GM23248 (cell line): ENCODE measurements around the gene RIMBP3C. TPM values are rescaled to one million over a fixed set of nuclear protein-coding genes. Genes with fewer than 3 reads are reported as not detected.
"Not testable (repeated sequence)": the region's sequence is repeated elsewhere in the genome, so short reads cannot be mapped to it uniquely, and the experiment has no call there.

Experiments used
- DNase-seq: peaks from one replicate; pipeline ENCODE4 v3.0.0-alpha.2; 2015
- H2AFZ ChIP-seq: fragments of 200-600 bp; sonication (generic); 2 replicates; pipeline ENCODE4 v1.6.1; 2016; ENCODE audit warnings: antibody characterized with exemption
- H3F3A ChIP-seq: fragments of 200-600 bp; sonication (generic); 2 replicates; pipeline ENCODE4 v1.6.1; 2016; ENCODE audit warnings: mild to moderate bottlenecking, antibody characterized with exemption, mixed run types; ENCODE audit not compliant: insufficient read depth
- H3K27ac ChIP-seq: fragments of 200-600 bp; sonication (generic); 2 replicates; pipeline ENCODE4 v1.5.1; 2016; ENCODE audit warnings: mild to moderate bottlenecking
- H3K27me3 ChIP-seq: fragments of 200-600 bp; sonication (generic); replicated peaks from 2 replicates; pipeline ENCODE4 v1.6.1; 2016; ENCODE audit warnings: mild to moderate bottlenecking; ENCODE audit not compliant: insufficient read depth
- H3K36me3 ChIP-seq: fragments of 200-600 bp; sonication (generic); 2 replicates; pipeline ENCODE4 v1.6.1; 2016; ENCODE audit warnings: low read depth, mild to moderate bottlenecking
- H3K4me1 ChIP-seq: fragments of 200-600 bp; sonication (generic); 2 replicates; pipeline ENCODE4 v1.6.1; 2016; ENCODE audit warnings: mild to moderate bottlenecking; ENCODE audit not compliant: insufficient read depth
- H3K4me2 ChIP-seq: fragments of 200-600 bp; sonication (generic); one replicate; pipeline ENCODE4 v1.6.1; 2016; ENCODE audit warnings: mild to moderate bottlenecking; ENCODE audit not compliant: unreplicated experiment
- H3K4me3 ChIP-seq: fragments of 200-600 bp; sonication (generic); 2 replicates; pipeline ENCODE4 v1.5.1; 2016; ENCODE audit warnings: mild to moderate bottlenecking
- H3K79me2 ChIP-seq: fragments of 200-600 bp; sonication (generic); 2 replicates; pipeline ENCODE4 v1.6.1; 2016; ENCODE audit warnings: mild to moderate bottlenecking; ENCODE audit not compliant: insufficient read depth
- H3K9ac ChIP-seq: fragments of 200-600 bp; sonication (generic); 2 replicates; pipeline ENCODE4 v1.6.1; 2016; ENCODE audit warnings: mild to moderate bottlenecking
- H3K9me2 ChIP-seq: fragments of 200-600 bp; sonication (generic); 2 replicates; pipeline ENCODE4 v1.6.1; 2016; ENCODE audit warnings: mixed run types, mild to moderate bottlenecking, moderate library complexity; ENCODE audit not compliant: insufficient read depth
- H3K9me3 ChIP-seq: fragments of 200-600 bp; sonication (generic); one replicate; pipeline ENCODE4 v1.6.1; 2017; ENCODE audit warnings: low read depth
- H4K20me1 ChIP-seq: fragments of 200-600 bp; sonication (generic); 2 replicates; pipeline ENCODE4 v1.6.0; 2016; ENCODE audit not compliant: insufficient read depth
- EZH2 ChIP-seq: fragments of 200-600 bp; sonication (generic); IDR thresholded peaks from 2 replicates; pipeline ENCODE4 v1.6.1; 2018; ENCODE audit warnings: antibody characterized with exemption, mild to moderate bottlenecking; ENCODE audit not compliant: insufficient read depth, poor library complexity, severe bottlenecking
- EZH2phosphoT487 ChIP-seq: fragments of 200-600 bp; sonication (generic); IDR thresholded peaks from 2 replicates; pipeline ENCODE4 v1.6.1; 2018; ENCODE audit warnings: antibody characterized with exemption, moderate library complexity, mild to moderate bottlenecking, low read depth; ENCODE audit not compliant: insufficient read depth
- WGBS, 2 experiments: methylation state at CpG; one replicate each; pipeline ENCODE4 v1.1.6; 2015 to 2017; ENCODE audit warnings: low lambda C conversion rate in 2 of 2, low coverage in 1 of 2; ENCODE audit errors: missing lambda C conversion rate in 2 of 2; 5-methylcytosine and 5-hydroxymethylcytosine counted together
- in situ Hi-C: fragments of 300-500 bp; cut with MboI; formaldehyde crosslinking; loops from 2 replicates; pipeline ENCODE4 v1.15.0; 2020
- polyA plus RNA-seq: library from polyadenylated mRNA; unstranded; fragments of >200 nt; fragmentation: Nextera tagmentation; extraction: Ambion mirVana; gene quantifications from 2 replicates; pipeline ENCODE4 v1.2.1, GENCODE V29; 2016
- total RNA-seq: library from RNA; depleted of rRNA; stranded (reverse); fragments of >200 nt; shearing (Covaris generic); gene quantifications from 2 replicates; pipeline ENCODE4 v1.2.3, GENCODE V29; 2014

The RIMBP3C gene
- total and polyA plus RNA-seq, 2 experiments from 2014 or later, result 0.22 TPM; not detected in 1

DNA sequence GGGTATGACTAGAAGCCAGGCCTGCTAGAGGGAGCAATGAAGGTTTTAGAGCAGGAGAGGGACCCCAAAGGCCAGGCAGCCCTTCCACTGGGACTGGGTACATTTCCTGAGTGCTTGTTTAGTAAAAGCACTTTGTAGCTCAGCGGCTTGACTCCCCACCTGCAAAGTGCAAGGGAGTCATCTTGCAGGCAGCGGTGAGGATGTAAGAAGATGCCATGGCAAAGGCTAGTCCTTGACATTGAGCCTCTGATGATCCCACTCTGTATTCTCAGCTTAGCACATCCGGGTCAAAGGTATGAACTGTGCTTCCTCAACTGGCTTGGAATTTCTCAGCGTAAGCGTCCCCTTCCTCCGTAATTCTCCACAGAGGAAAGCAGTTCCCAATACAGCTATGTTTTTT, 13.2 kb upstream of the RIMBP3C start:
- Histone ChIP-seq H3K4me1 (peaks cover 7% of the 10 kb centered on the region; the same call in 1 of the 2 replicates), H3K27me3 (no peaks in the 10 kb centered on the region), H3K9me2 (no peaks in the 10 kb centered on the region), H2AFZ (no peak overlapping the region), H3K36me3 (no peaks in the 10 kb centered on the region), H3K4me2 (no peak overlapping the region), H4K20me1 (peaks cover 2% of the 10 kb centered on the region), H3K27ac (no peak overlapping the region), H3K4me3 (no peak overlapping the region), H3K9me3 (no peaks in the 10 kb centered on the region), H3K79me2 (peaks cover 18% of the 10 kb centered on the region), H3F3A (no peaks in the 10 kb centered on the region), H3K9ac (no peak overlapping the region)
- 68 to 71% methylated on average over 6 of the region's 6 CpGs for WGBS, 2 experiments
- no peak for TF ChIP-seq EZH2phosphoT487
- TF ChIP-seq EZH2, result no peak
- no peak for DNase-seq
- in situ Hi-C loops, result loop anchor here (25.0 kb wide), 1 partner anchor 477 kb away; no protein-coding TSS in a partner anchor

DNA sequence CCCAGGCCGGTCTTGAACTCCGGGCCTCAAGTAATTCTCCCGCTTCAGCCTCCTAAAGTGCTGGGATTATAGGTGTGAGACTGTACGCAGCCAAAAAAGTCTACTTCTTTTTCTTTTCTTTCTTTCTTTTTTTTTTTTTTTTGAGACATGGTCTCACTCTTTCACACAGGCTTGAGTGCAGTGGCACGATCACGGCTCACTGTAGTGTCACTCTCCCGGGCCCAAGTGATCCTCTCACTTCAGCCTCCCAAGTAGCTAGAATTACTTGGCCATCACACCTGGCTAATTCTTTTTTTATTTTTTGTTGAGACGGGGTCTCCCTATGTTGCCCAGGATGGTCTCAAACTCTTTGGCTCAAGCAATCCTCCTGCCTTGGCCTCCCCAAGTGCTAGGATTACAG, 12.7 kb upstream of the RIMBP3C start:
- TF ChIP-seq EZH2phosphoT487, result no peak
- H3K79me2 ChIP-seq, result peaks cover 13% of the 10 kb centered on the region
- in situ Hi-C loops, result loop anchor here (25.0 kb wide), 1 partner anchor 477 kb away; no protein-coding TSS in a partner anchor
- no peaks in the 10 kb centered on the region for H3K36me3 ChIP-seq
- no peaks in the 10 kb centered on the region for H4K20me1 ChIP-seq
- no peaks in the 10 kb centered on the region for H3F3A ChIP-seq
- H3K4me3 ChIP-seq, result no peak overlapping the region
- H2AFZ ChIP-seq, result no peak overlapping the region
- no peak overlapping the region for H3K4me2 ChIP-seq
- 85% methylated on average over 8 of the region's 8 CpGs for WGBS, 2 experiments
- no peak overlapping the region for H3K27ac ChIP-seq
- H3K4me1 ChIP-seq, result 0 out of 2 replicates have a peak, but pooled peaks cover 2% of the 10 kb centered on the region
- H3K27me3 ChIP-seq, result no peaks in the 10 kb centered on the region
- DNase-seq, result no peak
- no peak overlapping the region for H3K9ac ChIP-seq
- H3K9me2 ChIP-seq, result no peaks in the 10 kb centered on the region
- no peaks in the 10 kb centered on the region for H3K9me3 ChIP-seq

- not testable (repeated sequence) for H3K36me3 ChIP-seq, H3K4me2 ChIP-seq, H3K79me2 ChIP-seq, H3K27ac ChIP-seq, H4K20me1 ChIP-seq, H3K9ac ChIP-seq, DNase-seq, H3K27me3 ChIP-seq, H3K4me3 ChIP-seq, H3F3A ChIP-seq, H3K4me1 ChIP-seq, H3K9me2 ChIP-seq, H2AFZ ChIP-seq, H3K9me3 ChIP-seq
- in situ Hi-C loops, result loop anchor here (25.0 kb wide), 1 partner anchor 473 kb away; no protein-coding TSS in a partner anchor
- WGBS, 2 experiments, result 9 to 10% methylated on average over 1 of the region's 3 CpGs
These were observed 9.4 kb upstream of the RIMBP3C start for GRCh38 chr22:21560657-21561056.

GRCh38 chr22:21559345-21560125, 8.3 kb upstream of the RIMBP3C start:
- H4K20me1 ChIP-seq, H3K79me2 ChIP-seq, H3K9ac ChIP-seq, H3F3A ChIP-seq, DNase-seq, H3K4me2 ChIP-seq, H3K27me3 ChIP-seq, H3K9me2 ChIP-seq, H3K27ac ChIP-seq, H2AFZ ChIP-seq, H3K36me3 ChIP-seq, H3K4me3 ChIP-seq, H3K9me3 ChIP-seq, H3K4me1 ChIP-seq: not testable (repeated sequence)
- 45 to 53% methylated on average over 6 to 7 of the region's 10 CpGs for WGBS, 2 experiments
- in situ Hi-C loops, result loop anchor here (25.0 kb wide), 1 partner anchor 472 kb away; no protein-coding TSS in a partner anchor

GRCh38 chr22:21550678-21551047, 598 bp downstream of the RIMBP3C start:
- not testable (repeated sequence) for H3K9me2 ChIP-seq, H4K20me1 ChIP-seq, H3K9me3 ChIP-seq, H3K4me2 ChIP-seq, H3K79me2 ChIP-seq, H3K4me1 ChIP-seq, H3K27ac ChIP-seq, H3K9ac ChIP-seq, H3K27me3 ChIP-seq, H3F3A ChIP-seq, H2AFZ ChIP-seq, H3K4me3 ChIP-seq, DNase-seq, H3K36me3 ChIP-seq
- no CpG with 5 or more reads among the region's 44 CpGs for WGBS, 2 experiments
- in situ Hi-C loops, result loop anchor here (25.0 kb wide), 1 partner anchor 463 kb away; no protein-coding TSS in a partner anchor

- H3K9me3 ChIP-seq, H3K79me2 ChIP-seq, H3K4me3 ChIP-seq, H3K27ac ChIP-seq, H4K20me1 ChIP-seq, DNase-seq, H3F3A ChIP-seq, H3K4me2 ChIP-seq, H3K9me2 ChIP-seq, H3K4me1 ChIP-seq, H3K36me3 ChIP-seq, H2AFZ ChIP-seq, H3K27me3 ChIP-seq, H3K9ac ChIP-seq: not testable (repeated sequence)
- in situ Hi-C loops, result loop anchor here (25.0 kb wide), 1 partner anchor 463 kb away; no protein-coding TSS in a partner anchor
- WGBS, 2 experiments, result no CpG with 5 or more reads among the region's 62 CpGs
These were observed 1.1 kb downstream of the RIMBP3C start for GRCh38 chr22:21550008-21550677.

DNA sequence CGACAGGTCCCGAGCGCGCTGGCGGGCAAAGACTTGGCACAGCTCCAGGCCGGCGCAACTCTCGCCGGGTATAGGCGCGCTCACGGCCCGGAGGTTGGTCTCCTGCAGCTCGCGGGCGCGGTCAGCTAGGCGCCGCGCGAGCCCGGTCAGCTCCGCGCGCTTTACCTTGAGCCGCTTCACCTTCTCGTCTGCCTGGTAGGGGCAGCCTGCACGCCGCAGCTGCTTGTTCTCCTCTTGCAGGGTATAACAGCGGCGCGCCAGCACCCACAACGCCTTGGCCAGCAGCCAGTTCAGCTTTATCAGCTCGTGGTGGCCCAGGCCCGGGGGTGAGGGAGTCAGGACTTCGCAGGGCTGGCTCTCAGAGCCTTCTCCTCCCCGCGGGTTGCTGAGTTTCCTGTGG, 1.7 kb downstream of the RIMBP3C start:
- H3K36me3 ChIP-seq, H3K4me2 ChIP-seq, DNase-seq, in situ Hi-C loops, H3K27ac ChIP-seq, H3K4me1 ChIP-seq, H3K9ac ChIP-seq, H3K9me2 ChIP-seq, H3K9me3 ChIP-seq, H3K79me2 ChIP-seq, H3F3A ChIP-seq, H2AFZ ChIP-seq, H3K27me3 ChIP-seq, H4K20me1 ChIP-seq, H3K4me3 ChIP-seq: not testable (repeated sequence)
- WGBS, 2 experiments, result no CpG with 5 or more reads among the region's 38 CpGs
